Measurements from ENCODE around the gene NME9. TPM values are rescaled to one million over a fixed set of nuclear protein-coding genes. Genes with fewer than 3 reads are reported as not detected.

NME9 gene
- total and polyA plus RNA-seq, 10 of the 15 experiments (the other 5 are each of a cell fraction or from before 2014, with no cell fraction given) = 0.09 to 0.68 (median 0.22) TPM; not detected in 6

- Histone ChIP-seq H3K4me1 (ENCODE audit: control insufficient read depth, insufficient read depth, low read length) (no peaks in the 10 kb centered on the region), H3K4me2 (ENCODE audit: control insufficient read depth, insufficient read depth) (no peak overlapping the region), H3K27ac (ENCODE audit: control insufficient read depth, insufficient read depth) (no peak overlapping the region), H3K4me3 (no peak overlapping the region), H3K36me3 (ENCODE audit: control insufficient read depth in 2 of 2, insufficient read depth in 2 of 2, low read length in 1 of 2) (no peaks in the 10 kb centered on the region), H4K20me1 (ENCODE audit: control insufficient read depth, insufficient read depth) (peaks cover 2% of the 10 kb centered on the region; the same call in 1 of the 2 replicates), H3K9ac (ENCODE audit: control insufficient read depth, insufficient read depth, low read length) (no peak overlapping the region), H3K9me3 (replicated peaks; ENCODE audit: control insufficient read depth, insufficient read depth, low read length) (no peaks in the 10 kb centered on the region), H3K27me3 (replicated peaks in 1 of 2; ENCODE audit: control insufficient read depth in 2 of 2, insufficient read depth in 2 of 2, low read length in 1 of 2) (peaks cover 2 to 5% of the 10 kb centered on the region in 2 experiments; a peak in 3 of 4 replicates), H3K79me2 (ENCODE audit: control insufficient read depth, insufficient read depth, low read length) (no peaks in the 10 kb centered on the region), H2AFZ (ENCODE audit: control insufficient read depth, low read depth, low read length) (no peak overlapping the region)
- intact Hi-C loops (cut with micrococcal nuclease; ENCODE audit: unreplicated experiment) = no loop called here
- TF ChIP-seq CBFB (IDR thresholded peaks at IDR 0.05; ENCODE audit: low read depth) (no peak), MYB (IDR thresholded peaks at IDR 0.05; ENCODE audit: borderline replicate concordance, low read depth, low read length) (no peak), DPF2 (IDR thresholded peaks at IDR 0.05) (no peak), SREBF2 (IDR thresholded peaks at IDR 0.05; ENCODE audit: low read length) (no peak), PKNOX1 (IDR thresholded peaks at IDR 0.05) (no peak)
- ChIA-PET CTCF (no interaction called here), SMC1A (ENCODE audit: uncharacterized antibody, unreplicated experiment) (no interaction called here), POLR2A (no interaction called here), RAD21 (ENCODE audit: unreplicated experiment) (no interaction called here)
- DNase-seq (ENCODE audit: low read depth, low spot score) (no peak), ATAC-seq (no peak), FAIRE-seq (no peak)
- no TSS peak for BruUV-seq (replicated peaks)
- in situ Hi-C loops (cut with MboI) = no loop called here
- WGBS (ENCODE audit: insufficient coverage, insufficient replicate concordance, low lambda C conversion rate, missing lambda C conversion rate) = 73% methylated on average over 15 of the region's 15 CpGs
Observed at GRCh38 chr3:138359919-138360868, 30.5 kb upstream of the NME9 start.

Measured in GM12878 (cell line).